NK-92 treated with Interleukin-12 subunit alpha and Interleukin-12 subunit beta, amount 100 ng/mL, for 24 hours (cell line): ENCODE data around the gene NFKBIE.

Source experiments
- DNase-seq: peaks from one replicate; lab custom pipeline; 2025; lab: John Stamatoyannopoulos, UW

Gene NFKBIE

GRCh38 chr6:44272529-44272928, 7.2 kb upstream of the NFKBIE start:
- no peak for DNase-seq

GRCh38 chr6:44271914-44272313, 6.6 kb upstream of the NFKBIE start:
- no peak for DNase-seq

DNA sequence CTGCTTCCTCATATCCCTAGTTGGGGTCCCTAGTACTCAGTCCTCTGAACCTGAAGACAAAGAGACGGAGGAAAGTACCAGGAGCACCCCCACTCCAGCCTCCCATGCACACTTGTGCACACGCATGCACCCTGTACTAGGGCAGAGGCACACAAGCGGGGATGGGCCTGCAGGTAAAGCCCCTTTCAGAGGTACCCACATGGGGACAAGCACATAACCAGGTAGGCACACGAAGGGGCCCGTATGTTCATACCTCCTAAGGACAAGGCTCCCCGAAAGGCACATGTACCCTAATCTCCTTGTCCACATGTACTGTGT, 6.0 kb upstream of the NFKBIE start:
- no peak for DNase-seq

DNA sequence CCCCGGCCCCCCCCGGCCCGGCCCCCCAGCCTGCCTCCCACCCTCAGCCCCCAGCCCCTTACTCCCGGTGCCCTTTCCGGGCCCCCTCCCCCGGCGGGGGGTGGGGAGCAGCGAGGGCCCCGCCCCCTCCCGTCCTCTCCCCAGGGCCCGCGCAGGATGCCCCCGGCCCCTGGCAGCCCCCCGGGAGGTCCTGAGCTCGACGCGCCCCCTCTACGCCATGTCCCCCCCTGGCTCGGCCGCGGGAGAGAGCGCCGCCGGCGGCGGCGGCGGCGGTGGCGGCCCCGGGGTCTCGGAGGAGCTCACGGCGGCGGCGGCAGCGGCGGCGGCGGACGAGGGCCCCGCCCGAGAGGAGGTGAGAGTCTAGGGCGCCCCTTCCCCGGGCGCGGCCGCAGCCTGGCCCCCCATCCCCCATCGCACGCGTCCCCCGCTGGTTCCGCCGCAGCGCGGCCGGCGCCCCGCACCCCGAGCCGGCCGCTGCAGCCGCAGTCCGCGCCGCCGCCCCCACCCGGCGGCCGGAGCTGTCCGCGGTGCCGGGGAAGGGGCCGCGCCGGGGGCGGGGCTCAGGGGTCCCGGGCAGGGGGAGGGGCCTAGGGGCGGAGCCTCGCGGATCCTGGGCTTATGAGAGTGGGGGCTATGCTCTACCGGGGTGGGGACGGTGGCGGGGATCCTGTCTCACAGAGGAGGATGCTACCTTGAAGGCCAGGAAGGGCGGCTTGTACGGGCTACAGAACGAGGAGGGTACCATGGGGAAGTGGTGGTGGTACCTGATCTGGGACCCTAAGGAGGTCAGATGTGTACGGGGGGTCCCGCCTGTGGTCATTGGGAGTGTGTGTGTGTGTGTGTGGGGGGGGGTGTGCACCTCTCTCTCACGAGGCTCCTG, 5.4 kb upstream of the NFKBIE start:
- DNase-seq, result no peak

GRCh38 chr6:44269921-44270525, 4.7 kb upstream of the NFKBIE start, which contains the start of gene TMEM151B:
TMEM151B (plus strand) TSS chr6:44270450; CDS start chr6:44270743, 293 bp downstream.
- DNase-seq, result no peak

DNA sequence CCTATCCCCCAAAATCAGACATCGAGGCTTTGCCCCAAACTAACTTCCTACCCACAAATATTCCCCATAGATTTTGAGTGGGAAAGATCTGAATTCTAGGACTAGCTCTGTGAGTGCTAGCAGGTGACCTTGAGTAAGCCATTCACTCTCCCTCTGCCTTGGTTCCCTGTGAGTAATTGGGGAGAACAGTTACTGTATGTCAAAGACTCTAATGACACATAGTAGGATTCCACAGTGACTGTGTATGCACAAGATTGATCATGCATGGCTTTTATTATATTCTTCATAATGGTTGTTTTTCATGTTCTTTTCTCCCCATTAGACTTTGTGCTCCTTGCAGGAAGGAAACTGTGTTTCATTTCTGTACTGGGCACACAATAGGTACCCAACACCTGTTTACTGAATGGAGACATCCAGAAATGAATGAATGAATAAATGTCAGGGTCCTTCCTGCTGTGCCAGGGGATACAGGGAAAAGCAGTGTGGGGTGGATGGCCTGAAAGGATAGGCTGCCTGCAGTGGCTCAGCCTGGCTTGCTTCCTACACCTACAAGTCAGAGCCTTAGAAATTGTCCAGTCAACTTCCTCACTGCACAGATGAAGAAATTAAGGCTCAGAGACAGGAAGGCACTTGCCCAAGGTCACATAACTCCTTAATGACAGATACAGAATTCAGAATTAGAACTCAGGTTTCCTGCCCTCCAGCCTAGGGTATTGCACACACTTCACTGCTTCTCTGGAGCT, 4.0 kb upstream of the NFKBIE start:
- DNase-seq, result no peak

DNA sequence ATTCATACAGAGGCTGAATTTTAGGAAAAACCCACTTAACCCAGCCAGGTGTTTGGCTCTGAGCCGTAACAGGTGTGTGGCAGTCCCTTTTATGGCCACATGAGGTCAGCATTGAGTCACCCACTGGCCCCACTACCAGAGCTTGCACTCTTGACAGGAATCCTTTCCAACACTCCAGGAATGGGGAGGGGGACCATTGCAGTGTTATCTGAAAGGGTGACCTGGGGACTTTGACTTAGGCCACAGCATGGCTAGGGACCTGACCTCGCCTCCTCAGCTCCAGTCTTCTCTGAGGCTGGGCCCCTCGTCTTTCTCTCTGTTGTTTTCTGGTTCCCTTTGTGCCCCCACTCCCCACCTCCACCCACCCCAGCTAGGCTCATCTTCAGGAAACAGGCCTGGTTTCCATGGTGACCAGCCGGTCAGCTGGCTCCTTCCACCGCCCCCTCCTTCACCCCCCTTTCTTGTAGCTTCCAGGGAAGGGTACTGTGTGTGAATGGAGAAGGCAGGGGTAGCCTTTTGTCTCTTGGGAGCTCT, 2.8 kb upstream of the NFKBIE start:
- peak; percentile 28 for DNase-seq

GRCh38 chr6:44267252-44267651, 1.9 kb upstream of the NFKBIE start:
- no peak for DNase-seq

GRCh38 chr6:44266347-44266746, 996 bp upstream of the NFKBIE start:
- DNase-seq, result no peak

- DNase-seq, result no peak
These were observed 427 bp upstream of the NFKBIE start for GRCh38 chr6:44265722-44266233.

DNA sequence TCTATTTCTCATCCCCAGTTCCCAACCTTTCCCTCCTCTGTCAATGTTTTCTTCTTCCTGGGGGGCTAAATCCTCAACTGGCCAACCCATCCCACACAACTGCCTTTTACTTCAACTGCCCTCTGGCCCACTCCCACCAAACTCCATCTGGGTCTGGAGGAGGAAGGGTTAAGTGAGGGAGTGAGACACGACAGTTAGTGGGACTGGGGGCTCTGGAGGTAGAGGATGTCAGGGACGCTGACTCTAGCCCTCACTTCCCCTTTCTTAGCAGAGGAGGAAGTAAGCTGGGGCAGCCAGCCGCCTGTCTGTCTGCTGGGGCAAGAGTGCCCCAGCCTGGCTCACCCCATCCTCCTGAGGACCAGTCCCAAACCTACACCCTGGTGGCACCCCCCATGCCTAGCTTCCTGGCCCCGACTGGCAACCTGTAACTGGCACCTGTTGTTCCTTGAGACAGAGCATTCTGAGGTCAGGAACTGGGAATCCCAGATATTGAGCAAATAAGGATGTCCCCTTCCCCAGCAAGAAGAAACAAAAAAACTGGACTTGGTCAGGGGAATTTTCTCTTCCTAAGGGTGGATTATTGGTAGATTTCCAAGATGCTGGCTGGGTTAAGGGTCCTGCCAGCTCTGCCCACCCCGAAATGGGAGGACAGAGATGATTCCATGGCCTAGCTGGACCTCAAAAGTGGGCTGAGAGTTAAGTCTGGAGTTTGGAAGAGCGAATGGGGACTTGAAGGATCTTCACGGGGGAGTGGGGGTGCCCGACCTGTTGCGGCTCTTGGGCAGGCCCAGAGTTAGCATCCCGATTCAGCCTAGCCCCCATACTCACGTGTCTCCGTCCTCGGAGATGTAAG, 971 bp downstream of the NFKBIE start:
- DNase-seq, result no peak

DNA sequence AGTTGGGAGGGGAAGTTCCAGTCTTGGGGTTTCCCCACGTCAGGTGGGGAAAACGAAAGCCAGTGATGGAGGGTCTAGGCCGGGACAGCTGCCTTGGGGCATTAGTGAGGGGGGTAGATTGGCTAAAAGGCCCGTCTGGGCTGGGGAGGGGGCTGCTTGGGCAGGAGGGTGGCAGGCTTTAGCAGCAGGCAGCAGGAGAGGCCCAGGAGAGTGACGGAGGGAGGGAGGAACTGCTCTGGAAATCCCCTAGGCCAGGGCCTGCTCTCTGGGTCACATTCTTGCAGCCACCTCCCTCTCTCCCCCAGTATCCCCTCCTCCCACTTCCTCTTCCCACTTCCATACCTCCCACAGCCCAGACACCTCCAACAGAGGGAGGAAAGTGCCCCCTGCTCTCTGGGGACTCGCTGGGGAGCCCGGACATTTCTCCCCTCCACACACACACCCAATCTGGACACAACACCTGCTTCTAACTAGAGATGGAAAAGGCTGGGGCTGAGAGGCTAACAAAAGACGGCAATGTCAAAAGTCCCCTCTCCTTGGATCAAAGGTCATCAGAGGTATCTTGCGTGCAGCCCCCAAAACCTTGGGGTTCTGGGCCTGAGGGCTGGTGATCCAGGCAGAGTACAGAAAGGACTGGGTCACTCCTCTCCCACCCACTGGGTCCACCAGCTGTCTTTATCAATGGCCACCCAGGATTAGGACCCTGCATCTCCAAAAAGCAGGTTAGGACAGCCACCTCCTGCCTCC, 1.8 kb downstream of the NFKBIE start:
- DNase-seq, result no peak

- DNase-seq, result no peak
These were observed 2.6 kb downstream of the NFKBIE start for GRCh38 chr6:44262467-44263353.

DNA sequence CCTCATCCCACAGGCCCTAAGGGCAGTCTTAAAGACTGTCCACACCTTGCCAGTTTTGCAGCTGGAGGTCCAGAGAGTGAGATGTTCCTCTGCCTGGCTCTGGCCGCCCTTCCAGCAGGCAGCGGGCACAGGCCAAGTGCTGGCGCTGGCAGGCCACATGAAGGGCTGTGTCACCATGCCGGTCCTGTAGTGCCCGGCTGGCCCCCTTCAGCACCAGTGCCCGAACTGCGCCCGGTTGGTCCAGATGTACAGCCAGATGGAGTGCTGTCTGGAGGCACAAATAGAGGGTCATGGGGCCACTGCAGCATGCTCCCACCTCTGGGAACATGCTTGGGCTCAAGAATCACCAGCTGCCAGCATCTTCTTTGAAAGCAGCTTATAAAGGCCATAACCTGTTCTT, 3.8 kb downstream of the NFKBIE start:
- no peak for DNase-seq

GRCh38 chr6:44260451-44261297, 4.7 kb downstream of the NFKBIE start:
- no peak for DNase-seq

DNA sequence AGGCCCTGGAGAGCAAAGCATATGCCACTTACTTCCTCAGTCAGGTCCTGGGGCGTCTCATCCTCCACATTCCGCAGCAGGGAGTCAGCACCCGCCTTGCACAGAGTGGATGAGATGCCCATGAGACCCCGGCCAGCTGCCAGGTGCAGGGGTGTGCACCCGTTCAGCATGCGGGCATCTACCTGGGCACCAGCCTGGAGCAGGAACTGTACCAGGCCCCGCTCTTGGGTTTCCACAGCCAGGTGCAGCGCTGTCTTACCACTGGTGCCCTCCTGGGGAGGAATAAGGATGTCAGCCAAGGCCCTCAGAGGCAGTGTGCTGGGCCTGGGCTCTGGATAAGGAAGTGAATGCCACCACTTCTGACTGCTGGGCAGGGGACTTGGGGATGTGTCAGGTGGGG, 5.3 kb downstream of the NFKBIE start:
- no peak for DNase-seq

- no peak for DNase-seq
These were observed 6.4 kb downstream of the NFKBIE start for GRCh38 chr6:44258921-44259320.

DNA sequence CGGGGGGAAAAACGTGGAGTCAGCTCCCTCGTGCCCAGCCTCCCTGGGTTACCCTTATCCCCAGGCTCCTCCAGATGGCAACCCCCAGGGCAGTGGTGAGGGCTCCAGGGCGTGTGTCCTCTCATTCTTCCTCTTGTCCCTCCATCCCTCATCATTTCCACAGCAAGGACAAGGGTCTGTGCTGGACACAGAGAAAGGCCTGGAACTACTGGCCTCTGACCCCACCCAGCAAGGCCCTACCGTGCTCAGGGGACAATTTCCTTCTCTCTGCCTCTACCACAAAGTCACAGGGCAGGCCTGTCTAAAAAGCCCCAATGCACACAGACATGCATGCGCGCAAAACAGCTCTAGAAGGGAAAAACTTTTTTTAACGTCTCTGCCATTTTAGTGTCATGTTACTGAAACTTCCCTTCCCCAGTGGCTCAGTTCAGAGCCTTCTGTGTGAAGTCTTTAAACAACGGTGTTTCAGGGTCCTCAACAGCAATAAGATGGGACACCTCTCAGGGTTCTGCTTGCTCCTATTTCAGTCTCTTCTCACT, 7.0 kb downstream of the NFKBIE start:
- DNase-seq, result no peak
